HG02973 (cell line): ENCODE data around the gene GSTM2.

Experiments used
- ATAC-seq: cut with Tn5 transposase; IDR thresholded peaks from one replicate; pipeline ENCODE4 v1.9.1; 2021; ENCODE audit warnings: moderate library complexity; ENCODE audit not compliant: unreplicated experiment

Gene GSTM2

DNA sequence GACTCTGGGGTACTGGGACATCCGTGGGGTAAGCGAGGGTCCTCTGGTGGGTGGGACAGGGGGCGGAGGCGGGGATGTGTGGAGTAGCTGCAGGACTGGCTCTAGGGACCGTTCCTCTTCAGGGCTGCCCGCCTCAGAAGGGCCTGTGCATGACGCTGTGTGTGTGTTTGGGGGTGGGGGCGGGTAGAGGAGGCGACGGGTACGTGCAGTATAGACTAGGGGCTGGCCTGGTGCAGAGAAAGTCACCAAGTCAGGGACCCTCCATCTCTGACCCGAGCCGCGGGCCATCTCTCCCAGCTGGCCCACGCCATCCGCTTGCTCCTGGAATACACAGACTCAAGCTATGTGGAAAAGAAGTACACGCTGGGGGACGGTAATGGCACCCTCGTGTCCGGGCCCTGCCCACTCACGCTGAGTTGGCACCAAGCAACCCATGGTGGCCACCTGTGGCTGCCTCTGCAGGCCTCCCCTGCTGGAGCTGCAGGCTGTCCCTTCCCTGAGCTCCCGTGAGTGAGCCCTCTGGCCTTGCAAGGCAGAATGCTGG lies 44.5 kb downstream of the GSTM2 start:
- ATAC-seq, result no peak

DNA sequence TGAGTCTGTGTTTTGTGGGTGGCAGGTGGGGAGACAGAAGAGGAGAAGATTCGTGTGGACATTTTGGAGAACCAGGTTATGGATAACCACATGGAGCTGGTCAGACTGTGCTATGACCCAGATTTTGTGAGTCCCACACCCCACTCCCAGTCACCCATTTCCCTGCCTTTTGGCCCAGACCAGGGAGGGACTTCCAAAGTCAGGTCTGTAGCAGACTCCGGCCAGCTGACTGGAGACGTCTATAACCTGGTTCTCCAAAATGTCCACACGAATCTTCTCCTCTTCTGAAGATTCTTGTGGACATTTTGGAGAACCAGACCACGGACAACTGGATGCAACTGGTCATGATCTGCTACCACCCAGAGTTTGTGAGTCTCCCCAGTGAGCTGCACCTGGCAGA lies 45.8 kb downstream of the GSTM2 start:
- ATAC-seq, result no peak

DNA sequence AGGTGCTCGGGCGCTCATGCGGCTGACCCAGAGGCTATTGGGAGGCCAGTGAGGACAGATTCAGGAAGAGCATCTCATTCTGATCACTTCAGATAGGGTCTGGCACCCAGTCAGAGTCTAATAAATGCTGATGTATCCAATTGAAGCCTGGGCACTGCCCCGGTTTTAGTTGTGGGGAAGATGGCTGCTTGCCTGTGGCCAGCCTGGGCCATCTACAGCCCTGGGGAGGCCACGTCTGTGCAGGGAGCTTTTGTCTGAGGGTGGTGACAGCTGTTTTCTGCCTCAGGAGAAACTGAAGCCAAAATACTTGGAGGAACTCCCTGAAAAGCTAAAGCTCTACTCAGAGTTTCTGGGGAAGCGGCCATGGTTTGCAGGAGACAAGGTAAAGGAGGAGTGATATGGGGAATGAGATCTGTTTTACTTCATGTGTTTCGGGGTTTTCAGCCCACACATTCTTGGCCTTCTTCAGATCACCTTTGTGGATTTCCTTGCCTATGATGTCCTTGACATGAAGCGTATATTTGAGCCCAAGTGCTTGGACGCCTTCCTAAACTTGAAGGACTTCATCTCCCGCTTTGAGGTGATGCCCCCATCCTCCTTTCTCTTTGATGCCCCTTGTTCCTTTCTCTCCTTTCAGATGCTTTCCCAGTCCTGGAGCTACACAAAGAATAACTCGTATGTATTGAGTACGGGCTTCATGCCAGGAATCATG lies 47.0 kb downstream of the GSTM2 start:
- ATAC-seq, result no peak

DNA sequence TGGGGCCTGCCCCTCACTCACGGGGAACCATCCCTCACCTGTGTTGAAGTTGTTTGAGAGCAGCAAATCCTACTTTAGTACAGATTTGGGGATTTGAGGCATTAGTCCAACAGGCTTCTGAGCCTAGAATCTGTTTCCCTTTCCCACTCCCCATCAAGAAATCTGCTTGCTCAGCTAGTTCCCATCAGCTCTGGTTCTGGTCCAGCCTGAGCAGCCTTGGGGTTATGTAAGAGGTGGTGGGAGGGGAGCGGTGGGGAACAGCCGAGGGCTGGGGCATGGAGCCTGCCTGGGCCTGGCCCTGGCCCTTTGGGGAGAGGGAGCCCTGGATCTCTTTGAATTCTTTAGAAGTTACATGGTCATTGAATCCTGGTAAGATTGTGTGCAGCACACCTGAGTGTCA lies 48.3 kb downstream of the GSTM2 start:
- no peak for ATAC-seq

DNA sequence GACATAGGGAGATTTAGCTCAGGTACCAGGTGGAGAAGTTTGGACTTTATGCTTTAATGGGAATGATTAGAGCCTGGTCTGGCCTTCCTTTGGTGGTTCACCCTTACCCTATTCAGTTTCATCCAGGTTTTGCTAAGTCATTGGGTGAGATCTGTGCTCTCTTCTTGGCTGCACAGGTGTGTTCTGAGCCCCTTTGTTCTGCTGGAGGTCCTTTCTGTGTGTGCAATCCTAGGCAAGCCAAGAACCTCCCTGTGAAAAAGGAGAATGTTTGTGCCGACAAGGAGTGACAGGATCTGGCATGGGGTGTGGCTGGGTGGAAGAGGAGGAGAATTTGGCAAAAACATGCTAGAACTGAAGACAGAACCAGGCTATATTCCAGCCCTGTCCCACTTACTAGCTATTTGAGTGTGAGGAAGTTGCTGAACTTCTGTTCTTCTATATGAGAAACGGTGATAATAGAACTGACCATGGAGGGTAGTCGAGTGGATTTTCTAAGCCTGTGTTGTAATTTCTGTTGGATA lies 48.8 kb downstream of the GSTM2 start:
- ATAC-seq, result no peak

DNA sequence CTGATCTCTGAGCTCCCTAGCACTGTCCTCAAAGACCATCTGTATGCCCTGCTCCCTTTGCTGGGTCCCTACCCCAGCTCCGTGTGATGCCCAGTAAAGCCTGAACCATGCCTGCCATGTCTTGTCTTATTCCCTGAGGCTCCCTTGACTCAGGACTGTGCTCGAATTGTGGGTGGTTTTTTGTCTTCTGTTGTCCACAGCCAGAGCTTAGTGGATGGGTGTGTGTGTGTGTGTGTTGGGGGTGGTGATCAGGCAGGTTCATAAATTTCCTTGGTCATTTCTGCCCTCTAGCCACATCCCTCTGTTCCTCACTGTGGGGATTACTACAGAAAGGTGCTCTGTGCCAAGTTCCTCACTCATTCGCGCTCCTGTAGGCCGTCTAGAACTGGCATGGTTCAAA lies 49.9 kb downstream of the GSTM2 start:
- ATAC-seq, result no peak

DNA sequence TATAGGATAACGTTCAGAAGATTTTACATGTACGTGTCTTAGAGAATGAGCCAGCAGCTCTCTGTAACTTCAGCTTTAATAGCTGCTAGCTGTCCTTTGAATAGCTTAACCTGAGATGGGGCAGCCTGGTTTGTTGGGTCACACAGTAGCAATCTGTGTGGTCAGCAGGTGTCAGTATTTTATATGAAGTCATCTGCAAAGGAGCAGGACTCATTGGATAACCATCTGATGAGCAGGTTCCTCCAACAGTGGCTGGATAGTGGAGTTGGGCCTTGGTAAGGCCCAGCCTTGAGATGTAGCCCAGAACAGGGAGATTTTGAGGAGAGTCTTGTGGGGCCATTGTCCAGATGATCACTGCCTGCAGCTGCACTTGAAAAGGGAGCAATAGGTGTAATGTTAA lies 50.6 kb downstream of the GSTM2 start:
- ATAC-seq, result no peak

DNA sequence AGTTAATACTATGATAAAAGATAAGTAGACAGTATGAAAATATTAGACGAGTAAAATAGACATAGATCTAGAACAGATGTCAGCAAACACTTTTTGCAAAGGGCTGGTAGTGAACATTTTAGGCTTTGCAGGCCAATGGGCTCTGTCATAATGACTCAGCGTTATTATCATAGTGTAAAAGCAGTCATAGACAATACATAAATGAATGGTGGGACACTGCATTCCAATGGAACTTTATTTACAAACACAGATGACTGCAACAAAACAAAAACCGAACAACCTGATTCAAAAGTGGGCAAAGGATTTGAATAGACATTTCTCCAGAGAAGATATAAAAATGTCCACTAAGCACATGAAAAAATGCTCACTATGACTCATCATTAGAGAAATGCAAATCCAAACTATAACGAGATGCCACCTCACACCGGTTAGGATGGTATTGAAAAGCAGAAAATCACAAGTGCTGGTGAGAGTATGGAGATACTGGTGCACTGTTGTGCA lies 51.5 kb downstream of the GSTM2 start:
- ATAC-seq, result no peak

DNA sequence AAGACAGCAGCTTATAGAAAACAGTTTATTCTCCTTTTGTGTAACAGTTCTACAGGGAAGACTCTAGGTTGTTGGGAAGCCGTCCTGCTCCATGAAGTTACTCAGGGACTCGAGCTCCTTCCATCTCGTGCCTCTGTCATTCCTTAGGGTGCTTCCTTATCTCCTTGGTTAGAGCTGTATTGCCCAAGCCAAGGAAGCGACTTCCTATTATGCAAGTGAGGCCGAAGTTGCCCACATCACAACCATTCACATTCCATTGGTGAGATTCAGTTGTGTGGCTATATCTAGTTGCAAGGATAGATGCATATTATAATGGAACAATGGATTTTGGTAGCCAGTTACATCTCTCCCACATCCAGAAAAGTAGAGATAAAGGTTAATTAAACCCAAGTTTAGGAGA lies 53.2 kb downstream of the GSTM2 start:
- ATAC-seq, result no peak

DNA sequence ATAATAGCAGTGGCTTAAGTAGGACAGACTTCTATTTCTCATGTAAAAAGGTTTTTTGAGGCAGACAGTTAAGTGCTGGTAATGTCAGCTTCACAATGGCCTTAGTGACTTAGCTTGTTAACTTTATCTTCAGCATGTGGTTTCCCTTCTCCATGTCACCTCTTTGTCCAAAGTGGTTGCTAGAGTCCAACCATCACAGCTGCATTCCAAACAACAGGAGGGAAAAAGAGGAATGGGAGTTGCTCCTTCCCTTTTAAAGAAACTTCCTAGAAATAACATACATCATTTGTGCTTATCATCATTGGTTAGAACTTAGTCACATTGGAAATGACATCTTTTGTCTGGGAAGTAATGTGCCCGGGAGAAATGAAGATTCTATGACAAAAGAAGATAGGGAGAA lies 54.1 kb downstream of the GSTM2 start:
- ATAC-seq, result no peak

DNA sequence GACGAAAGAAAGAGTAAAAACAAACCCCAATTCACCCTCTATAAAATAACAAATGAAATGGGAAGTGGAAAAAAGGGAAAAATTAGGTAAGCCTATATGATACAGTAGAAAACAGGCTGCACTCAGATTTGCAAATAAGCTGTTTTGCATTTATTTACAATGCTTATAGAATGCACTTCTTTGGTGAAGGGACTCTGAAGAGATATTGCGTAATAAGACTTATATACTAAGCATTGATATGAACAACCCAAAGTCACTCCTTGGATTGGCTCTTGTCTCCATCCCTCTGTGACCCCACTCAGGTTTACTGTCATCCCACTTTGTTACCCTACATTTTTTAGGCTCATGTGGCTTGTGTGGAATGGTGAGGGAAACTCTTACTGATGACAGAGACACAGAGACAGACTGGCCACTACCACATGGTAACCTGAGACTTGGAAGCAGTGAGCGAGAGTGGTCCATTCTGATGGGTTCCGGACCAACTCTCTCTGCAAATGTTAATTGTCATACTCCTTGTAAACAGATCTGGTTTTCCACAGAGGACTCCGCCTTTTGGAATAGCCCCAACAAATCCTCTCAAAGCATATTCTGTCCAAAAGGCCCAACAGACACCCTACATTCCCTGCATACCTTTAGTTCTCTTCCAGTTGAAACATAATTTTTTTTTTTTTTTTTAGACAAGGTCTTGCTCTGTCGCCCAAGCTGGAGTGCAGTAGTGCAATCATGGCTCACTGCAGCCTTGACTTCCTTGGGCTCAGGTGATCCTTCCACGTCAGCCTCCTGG lies 55.2 kb downstream of the GSTM2 start:
- ATAC-seq, result no peak
